GM18508 (cell line): ENCODE data around the gene C1QTNF4.

Source experiments
- ATAC-seq: cut with Tn5 transposase; IDR thresholded peaks from one replicate; pipeline ENCODE4 v1.9.1; 2021; ENCODE audit warnings: moderate number of reproducible peaks; ENCODE audit not compliant: insufficient read depth, unreplicated experiment

The C1QTNF4 gene

GRCh38 chr11:47595029-47595428, 818 bp upstream of the C1QTNF4 start:
- ATAC-seq = no peak

GRCh38 chr11:47593492-47593933, 698 bp downstream of the C1QTNF4 start:
- ATAC-seq = no peak

GRCh38 chr11:47592970-47593369, 1.2 kb downstream of the C1QTNF4 start:
- ATAC-seq = no peak

GRCh38 chr11:47592251-47592650, 2.0 kb downstream of the C1QTNF4 start:
- ATAC-seq = no peak

GRCh38 chr11:47591764-47592163, 2.4 kb downstream of the C1QTNF4 start:
- no peak for ATAC-seq

GRCh38 chr11:47589977-47590861, 4.0 kb downstream of the C1QTNF4 start:
- ATAC-seq = no peak

GRCh38 chr11:47589584-47589976, 4.6 kb downstream of the C1QTNF4 start:
- no peak for ATAC-seq

- ATAC-seq = no peak
Measured at GRCh38 chr11:47589118-47589517, 5.1 kb downstream of the C1QTNF4 start.

- no peak for ATAC-seq
Measured at GRCh38 chr11:47587723-47588326, 6.4 kb downstream of the C1QTNF4 start.

GRCh38 chr11:47587039-47587716, 7.0 kb downstream of the C1QTNF4 start:
- no peak for ATAC-seq

- ATAC-seq = no peak
Measured at GRCh38 chr11:47586098-47586855, 7.9 kb downstream of the C1QTNF4 start, which contains the start of gene FAM180B. FAM180B (plus strand) TSS chr11:47586678; CDS start chr11:47586769, 91 bp downstream.

GRCh38 chr11:47583844-47584243, 10.4 kb downstream of the C1QTNF4 start:
- no peak for ATAC-seq

GRCh38 chr11:47578524-47579494, 15.4 kb downstream of the C1QTNF4 start, which contains the start of the genes KBTBD4 and NDUFS3:
KBTBD4 (minus strand) TSS chr11:47578970; CDS start chr11:47578951, 19 bp downstream.
NDUFS3 (plus strand) TSS chr11:47579074; CDS start chr11:47579092, 18 bp downstream.
- ATAC-seq = peak; percentile 77

- no peak for ATAC-seq
Measured at GRCh38 chr11:47577460-47578041, 16.7 kb downstream of the C1QTNF4 start.

- no peak for ATAC-seq
Measured at GRCh38 chr11:47573321-47573720, 20.9 kb downstream of the C1QTNF4 start.

GRCh38 chr11:47572715-47573255, 21.4 kb downstream of the C1QTNF4 start:
- no peak for ATAC-seq

- no peak for ATAC-seq
Measured at GRCh38 chr11:47571895-47572294, 22.3 kb downstream of the C1QTNF4 start.

GRCh38 chr11:47571357-47571729, 22.9 kb downstream of the C1QTNF4 start:
- no peak for ATAC-seq
